GM12891 (cell line): ENCODE measurements around the gene MPZ.

Experiments
- DNase-seq: peaks from one replicate; pipeline ENCODE4 v3.0.0; 2011; ENCODE audit warnings: low spot score; ENCODE audit not compliant: insufficient read length
- FAIRE-seq: peaks from 2 replicates; lab custom pipeline; 2011; peaks lifted over from hg19 to GRCh38; lab: Jason Lieb, UNC
- PAX5 ChIP-seq: IDR thresholded peaks from 2 replicates; pipeline ENCODE4 v1.6.1; 2011; ENCODE audit warnings: low read length, moderate library complexity, mild to moderate bottlenecking; ENCODE audit not compliant: insufficient read depth, severe bottlenecking
- POLR2A ChIP-seq: IDR thresholded peaks from 2 replicates; pipeline ENCODE4 v1.6.1; 2011; ENCODE audit warnings: low read depth, low read length, control low read depth
- POLR2AphosphoS5 ChIP-seq: IDR thresholded peaks from 2 replicates; pipeline ENCODE4 v1.6.1; 2011; ENCODE audit warnings: low read depth, low read length, control low read depth
- POU2F2 ChIP-seq: IDR thresholded peaks from 2 replicates; pipeline ENCODE4 v1.6.1; 2011; ENCODE audit warnings: low read depth, mild to moderate bottlenecking, control low read depth, low read length, moderate library complexity
- SPI1 ChIP-seq: IDR thresholded peaks from 2 replicates; pipeline ENCODE4 v1.6.1; 2011; ENCODE audit warnings: low read depth, low read length, control low read depth
- TAF1 ChIP-seq: IDR thresholded peaks from 2 replicates; pipeline ENCODE4 v1.6.1; 2011; ENCODE audit warnings: low read depth, low read length, control low read depth

Gene MPZ

GRCh38 chr1:161299347-161299746, 10.4 kb downstream of the MPZ start:
- DNase-seq: no peak
- no peak for FAIRE-seq
- TF ChIP-seq PAX5 (no peak), POLR2AphosphoS5 (no peak), SPI1 (no peak), TAF1 (no peak), POU2F2 (no peak), POLR2A (no peak)

- FAIRE-seq (no peak), DNase-seq (no peak)
- TF ChIP-seq SPI1 (peak; percentile 96), POU2F2 (no peak), TAF1 (no peak), PAX5 (no peak), POLR2A (no peak), POLR2AphosphoS5 (no peak)
Measured at GRCh38 chr1:161298116-161298515, 11.7 kb downstream of the MPZ start.

- TF ChIP-seq TAF1 (no peak), POU2F2 (no peak), PAX5 (no peak), SPI1 (no peak), POLR2AphosphoS5 (no peak), POLR2A (no peak)
- FAIRE-seq: peak; percentile 47
- DNase-seq: no peak
Measured at GRCh38 chr1:161297415-161297814, 12.4 kb downstream of the MPZ start.

GRCh38 chr1:161290779-161291178, 19.0 kb downstream of the MPZ start:
- no peak for DNase-seq
- no peak for TF ChIP-seq TAF1
- FAIRE-seq: no peak

- FAIRE-seq (no peak), DNase-seq (no peak)
- TF ChIP-seq POLR2A: no peak
- no peak for TF ChIP-seq POU2F2
- peak; percentile 33; the same call in 1 of the 2 replicates for TF ChIP-seq SPI1
- TF ChIP-seq POLR2AphosphoS5: no peak
Measured at GRCh38 chr1:161287482-161288054, 22.2 kb downstream of the MPZ start.

- TF ChIP-seq POLR2A (no peak), POU2F2 (no peak), POLR2AphosphoS5 (no peak), SPI1 (no peak), TAF1 (no peak)
- DNase-seq (no peak), FAIRE-seq (no peak)
Measured at GRCh38 chr1:161285521-161285920, 24.2 kb downstream of the MPZ start.

GRCh38 chr1:161285113-161285512, 24.7 kb downstream of the MPZ start:
- DNase-seq (no peak), FAIRE-seq (no peak)
- TF ChIP-seq PAX5 (no peak), POLR2AphosphoS5 (no peak), POLR2A (no peak), SPI1 (no peak), TAF1 (no peak), POU2F2 (no peak)

- no peak for DNase-seq
- no peak for TF ChIP-seq SPI1
- no peak for FAIRE-seq
Measured at GRCh38 chr1:161282991-161283390, 26.8 kb downstream of the MPZ start.

GRCh38 chr1:161274874-161275273, 34.9 kb downstream of the MPZ start:
- TF ChIP-seq POLR2AphosphoS5: no peak
- no peak for TF ChIP-seq POLR2A
- no peak for TF ChIP-seq TAF1
- TF ChIP-seq PAX5: no peak
- no peak for TF ChIP-seq POU2F2
- no peak for TF ChIP-seq SPI1
- FAIRE-seq: no peak
- DNase-seq: no peak

GRCh38 chr1:161273402-161273801, 36.4 kb downstream of the MPZ start:
- no peak for DNase-seq
- no peak for FAIRE-seq
- TF ChIP-seq PAX5 (no peak), POLR2AphosphoS5 (no peak)

- no peak for FAIRE-seq
- no peak for TF ChIP-seq POLR2AphosphoS5
- TF ChIP-seq PAX5: no peak
- TF ChIP-seq TAF1: no peak
- no peak for TF ChIP-seq SPI1
- TF ChIP-seq POLR2A: no peak
- TF ChIP-seq POU2F2: no peak
- no peak for DNase-seq
Measured at GRCh38 chr1:161267321-161267720, 42.4 kb downstream of the MPZ start.
